Endothelial cell of umbilical vein (primary cell): Measurements from ENCODE around the gene DGKB. TPM values are rescaled to one million over a fixed set of nuclear protein-coding genes. Genes with fewer than 3 reads are reported as not detected.

Source experiments
- BruUV-seq: library from RNA; stranded (reverse); fragments of 400-500 nt; replicated peaks from 2 replicates; lab custom pipeline; 2021; lab: Mats Ljungman, UMichigan
- CTCF ChIA-PET: fragments of 300-600, 350-600 bp; sonication (Branson Sonifier 250); formaldehyde crosslinking; loops from one replicate; lab custom pipeline; 2021; ENCODE audit warnings: antibody characterized with exemption, inconsistent platforms; lab: Charles Lee
- POLR2A ChIA-PET: fragments of 300-600, 350-600 bp; sonication (Branson Sonifier 250); formaldehyde crosslinking; loops from one replicate; lab custom pipeline; 2021; ENCODE audit warnings: antibody characterized with exemption, inconsistent platforms; lab: Charles Lee
- DNase-seq: peaks from one replicate; pipeline ENCODE4 v3.0.0-alpha.2; 2011; ENCODE audit warnings: low read depth, low spot score
- FAIRE-seq: peaks from 2 replicates; lab custom pipeline; 2011; peaks lifted over from hg19 to GRCh38; lab: Jason Lieb, UNC
- H2AFZ ChIP-seq: 2 replicates; pipeline ENCODE4 v1.6.0; 2012; ENCODE audit warnings: low read depth, low read length, control low read depth, inconsistent platforms
- H3K27ac ChIP-seq: 2 replicates; pipeline ENCODE4 v1.5.1; 2011; ENCODE audit warnings: low read depth, mild to moderate bottlenecking, control low read depth, low read length, moderate library complexity; ENCODE audit not compliant: insufficient read depth
- H3K27me3 ChIP-seq, 2 experiments: 2 replicates each; pipeline versions ENCODE4 v1.6.0 to v1.6.1; 2011; ENCODE audit warnings: low read length in 2 of 2, mixed read lengths in 1 of 2; ENCODE audit not compliant: control insufficient read depth in 2 of 2, insufficient read depth in 2 of 2
- H3K36me3 ChIP-seq, 2 experiments: 2 replicates in 1 of 2; 3 replicates in 1 of 2; pipeline ENCODE4 v1.5.1; 2011; ENCODE audit warnings: low read length in 2 of 2, mild to moderate bottlenecking in 1 of 2, moderate library complexity in 1 of 2; ENCODE audit not compliant: control insufficient read depth in 2 of 2, insufficient read depth in 2 of 2; ENCODE audit errors: extremely low read depth in 1 of 2
- H3K4me1 ChIP-seq: 3 replicates; pipeline ENCODE4 v1.5.1; 2011; ENCODE audit warnings: mild to moderate bottlenecking, low read length; ENCODE audit not compliant: control insufficient read depth, insufficient read depth; ENCODE audit errors: extremely low read depth
- H3K4me2 ChIP-seq: 2 replicates; pipeline ENCODE4 v1.6.1; 2011; ENCODE audit warnings: low read length, control low read depth, mixed read lengths; ENCODE audit not compliant: insufficient read depth
- H3K4me3 ChIP-seq, 3 experiments: fragments of 200-600 bp in 1 of 3; sonication (generic), shearing (Covaris generic) in 1 of 3; replicated peaks in 1 of 3; 2 replicates each; pipeline ENCODE4 v1.5.1; 2011 to 2016; ENCODE audit warnings: control low read depth in 3 of 3, low read length in 3 of 3, mild to moderate bottlenecking in 2 of 3, inconsistent platforms in 1 of 3, low read depth in 1 of 3, moderate library complexity in 1 of 3; ENCODE audit not compliant: insufficient read depth in 1 of 3
- H3K79me2 ChIP-seq: 2 replicates; pipeline ENCODE4 v1.6.0; 2012; ENCODE audit warnings: low read length, inconsistent platforms; ENCODE audit not compliant: control insufficient read depth, insufficient read depth
- H3K9ac ChIP-seq: replicated peaks from 2 replicates; pipeline ENCODE3; 2011; ENCODE audit warnings: low read length, control low read depth; ENCODE audit not compliant: insufficient read depth; ENCODE audit errors: extremely low read depth
- H3K9me1 ChIP-seq: replicated peaks from 3 replicates; pipeline ENCODE4 v1.6.0; 2011; ENCODE audit warnings: mild to moderate bottlenecking, low read length; ENCODE audit not compliant: control insufficient read depth, insufficient read depth; ENCODE audit errors: extremely low read depth
- H3K9me3 ChIP-seq: replicated peaks from 2 replicates; pipeline ENCODE4 v1.5.1; 2012; ENCODE audit warnings: low read length, inconsistent platforms; ENCODE audit not compliant: control insufficient read depth, insufficient read depth
- H4K20me1 ChIP-seq: replicated peaks from 2 replicates; pipeline ENCODE3; 2011; ENCODE audit warnings: mild to moderate bottlenecking, low read length; ENCODE audit not compliant: control insufficient read depth, insufficient read depth; ENCODE audit errors: extremely low read depth
- CTCF ChIP-seq, 2 donors: IDR thresholded peaks; 1 replicate in 1 of 2; 2 replicates in 1 of 2; pipeline ENCODE4 v1.5.1; 2011; ENCODE audit warnings: low read length in 2 of 2, mild to moderate bottlenecking in 2 of 2, moderate library complexity in 2 of 2, control low read depth in 1 of 2, inconsistent platforms in 1 of 2, low read depth in 1 of 2; ENCODE audit not compliant: insufficient read depth in 1 of 2; ENCODE audit errors: extremely low read depth in 1 of 2
- EZH2 ChIP-seq: IDR thresholded peaks from 2 replicates; pipeline ENCODE4 v1.6.1; 2012; ENCODE audit warnings: borderline replicate concordance, low read depth, mild to moderate bottlenecking, moderate library complexity, low read length, inconsistent platforms; ENCODE audit not compliant: severe bottlenecking
- FOS ChIP-seq: IDR thresholded peaks from 2 replicates; pipeline ENCODE4 v1.6.1; 2011; ENCODE audit warnings: mild to moderate bottlenecking, low read length, moderate library complexity, borderline replicate concordance; ENCODE audit not compliant: insufficient read depth
- GATA2 ChIP-seq: IDR thresholded peaks from 2 replicates; pipeline ENCODE4 v1.7.0; 2011; ENCODE audit warnings: low read depth, mild to moderate bottlenecking, moderate library complexity, mixed read lengths, low read length; ENCODE audit not compliant: insufficient read length, insufficient read depth
- JUN ChIP-seq: IDR thresholded peaks from 2 replicates; pipeline ENCODE4 v1.6.1; 2011; ENCODE audit warnings: borderline replicate concordance, low read depth; ENCODE audit not compliant: insufficient read length, insufficient read depth
- MAX ChIP-seq: IDR thresholded peaks from 2 replicates; pipeline ENCODE4 v1.6.1; 2011; ENCODE audit not compliant: insufficient read depth, insufficient read length
- MYC ChIP-seq: IDR thresholded peaks from one replicate; pipeline ENCODE4 v1.6.1; 2011; ENCODE audit warnings: mild to moderate bottlenecking, low read depth, low read length
- POLR2A ChIP-seq: IDR thresholded peaks from 2 replicates; pipeline ENCODE4 v1.6.1; 2012; ENCODE audit warnings: low read depth, mild to moderate bottlenecking, control low read depth, low read length
- POLR2AphosphoS5 ChIP-seq: IDR thresholded peaks from 2 replicates; pipeline ENCODE4 v1.6.1; 2012; ENCODE audit warnings: low read depth, mild to moderate bottlenecking, control low read depth, low read length, moderate library complexity; ENCODE audit not compliant: insufficient read depth
- dilution Hi-C: fragments of 300-500 bp; cut with MboI; formaldehyde crosslinking; loops from one replicate; pipeline ENCODE4 v1.15.0; 2019; ENCODE audit warnings: low sequenced_read_pairs; ENCODE audit not compliant: extremely low pct_ligation_motif_present
- intact Hi-C: fragments of 100-400 bp; cut with micrococcal nuclease; formaldehyde crosslinking; loops from one replicate; pipeline ENCODE4 v1.10.0; 2022
- polyA plus RNA-seq, 4 experiments: library from polyadenylated mRNA; depleted of rRNA in 3 of 4; stranded (reverse) in 3 of 4; unstranded in 1 of 4; fragments of >200 nt; gene quantifications; 2 replicates each; pipeline versions ENCODE4 v1.2.1 to v1.2.3, GENCODE V29; 2011 to 2012; ENCODE audit warnings: missing spikeins in 1 of 4
- total RNA-seq: library from RNA; stranded (reverse); gene quantifications from 2 replicates; pipeline ENCODE4 v1.2.3, GENCODE V29; 2021

The DGKB gene
- total and polyA plus RNA-seq, 2 donors (not counting 3 experiments of a cell fraction or from before 2014, with no cell fraction given): not detected

DNA sequence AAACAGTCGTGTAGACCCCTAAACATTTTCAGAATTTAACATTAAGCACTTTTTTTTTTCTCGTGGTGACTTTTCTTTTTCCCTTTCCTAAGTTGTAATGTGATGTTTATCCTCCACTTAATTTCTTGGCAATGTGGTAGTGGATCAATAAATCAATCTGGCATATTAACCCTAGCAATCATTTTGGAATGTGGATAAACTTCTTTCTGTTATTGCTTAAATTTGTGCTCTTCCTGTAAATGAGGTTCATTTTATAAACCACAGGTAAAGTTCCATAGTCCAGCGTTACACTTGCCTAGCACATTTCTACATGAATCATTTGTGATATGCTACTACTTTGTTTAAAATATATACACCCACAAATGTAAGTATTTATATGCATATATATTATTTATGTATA lies 665.7 kb downstream of the DGKB start:
- ChIA-PET CTCF (no interaction called here), POLR2A (no interaction called here)
- Histone ChIP-seq H3K9me3 (no peaks in the 10 kb centered on the region), H2AFZ (no peak overlapping the region), H3K36me3 (no peaks in the 10 kb centered on the region), H3K4me3 (no peak overlapping the region), H3K4me2 (no peak overlapping the region), H3K9ac (no peak overlapping the region), H3K4me1 (no peaks in the 10 kb centered on the region), H3K9me1 (no peaks in the 10 kb centered on the region), H3K79me2 (no peaks in the 10 kb centered on the region), H3K27me3 (no peaks in the 10 kb centered on the region), H4K20me1 (no peaks in the 10 kb centered on the region), H3K27ac (no peak overlapping the region)
- DNase-seq (no peak), FAIRE-seq (no peak)
- no peak for TF ChIP-seq FOS
- TF ChIP-seq GATA2: no peak
- TF ChIP-seq MAX: no peak
- no peak for TF ChIP-seq EZH2
- TF ChIP-seq POLR2AphosphoS5: no peak
- no peak for TF ChIP-seq CTCF (IDR thresholded peaks at IDR 0.05; ENCODE audit: extremely low read depth in 1 of 2, insufficient read depth in 1 of 2, low read depth in 1 of 2, low read length in 2 of 2)
- TF ChIP-seq JUN: no peak
- no peak for TF ChIP-seq POLR2A
- no peak for TF ChIP-seq MYC
- BruUV-seq: no TSS peak
- intact Hi-C loops: no loop called here
- dilution Hi-C loops: no loop called here
